GM12878 (cell line): ENCODE data around the gene CCL25. TPM values are rescaled to one million over a fixed set of nuclear protein-coding genes. Genes with fewer than 3 reads are reported as not detected.

ENCODE experiments used
- ATAC-seq: fragments of 200-7000 bp; cut with Tn5 transposase; 3 replicates; pipeline ENCODE4 v1.9.1; 2020; ENCODE audit warnings: mild to moderate bottlenecking, moderate library complexity
- BruUV-seq: library from RNA; stranded (reverse); fragments of 400-500 nt; replicated peaks from 2 replicates; lab custom pipeline; 2021; lab: Mats Ljungman, UMichigan
- CTCF ChIA-PET: fragments of 300-600 bp; sonication (Branson Sonifier 250); formaldehyde crosslinking; extraction: SDS; loops from one replicate; lab custom pipeline; 2021; ENCODE audit warnings: inconsistent platforms; lab: Yijun Ruan, JAX
- POLR2A ChIA-PET: fragments of 350-600 bp; formaldehyde crosslinking; extraction: SDS; loops from one replicate; lab custom pipeline; 2021; ENCODE audit warnings: inconsistent platforms; lab: Charles Lee
- RAD21 ChIA-PET: fragments of 300-600 bp; sonication (Branson Sonifier 250); formaldehyde crosslinking; loops from one replicate; lab custom pipeline; 2023; ENCODE audit warnings: antibody characterized with exemption; ENCODE audit not compliant: unreplicated experiment; lab: Charles Lee
- SMC1A ChIA-PET: fragments of 300-600 bp; sonication (Branson Sonifier 250); formaldehyde crosslinking; loops from one replicate; lab custom pipeline; 2023; ENCODE audit not compliant: unreplicated experiment, uncharacterized antibody; lab: Charles Lee
- DNase-seq: peaks from one replicate; pipeline ENCODE4 v3.0.0-alpha.2; 2011; ENCODE audit warnings: low read depth, low spot score
- FAIRE-seq: peaks from 3 replicates; lab custom pipeline; 2011; peaks lifted over from hg19 to GRCh38; lab: Jason Lieb, UNC
- H2AFZ ChIP-seq: 2 replicates; pipeline ENCODE4 v1.6.0; 2011; ENCODE audit warnings: low read depth, low read length, control low read depth; ENCODE audit not compliant: control insufficient read depth
- H3K27ac ChIP-seq: 2 replicates; pipeline ENCODE4 v1.5.1; 2011; ENCODE audit warnings: control low read depth; ENCODE audit not compliant: control insufficient read depth, insufficient read depth
- H3K27me3 ChIP-seq, 2 experiments: replicated peaks in 1 of 2; 2 replicates each; pipeline versions ENCODE4 v1.6.0 to v1.6.1; 2011; ENCODE audit warnings: low read length in 1 of 2; ENCODE audit not compliant: control insufficient read depth in 2 of 2, insufficient read depth in 2 of 2
- H3K36me3 ChIP-seq, 2 experiments: 2 replicates each; pipeline ENCODE4 v1.5.1; 2011; ENCODE audit warnings: low read length in 1 of 2; ENCODE audit not compliant: control insufficient read depth in 2 of 2, insufficient read depth in 2 of 2
- H3K4me1 ChIP-seq: 2 replicates; pipeline ENCODE4 v1.6.1; 2011; ENCODE audit warnings: mild to moderate bottlenecking, low read length, moderate library complexity, mixed read lengths; ENCODE audit not compliant: control insufficient read depth, insufficient read depth
- H3K4me2 ChIP-seq: 2 replicates; pipeline ENCODE4 v1.6.0; 2011; ENCODE audit warnings: control low read depth; ENCODE audit not compliant: control insufficient read depth, insufficient read depth
- H3K4me3 ChIP-seq: fragments of 200-600 bp; sonication (generic); 2 replicates; pipeline ENCODE4 v1.5.1; 2016
- H3K79me2 ChIP-seq: 2 replicates; pipeline ENCODE4 v1.6.0; 2011; ENCODE audit warnings: low read length; ENCODE audit not compliant: control insufficient read depth, insufficient read depth
- H3K9ac ChIP-seq: 2 replicates; pipeline ENCODE4 v1.8.0; 2011; ENCODE audit warnings: low read length, control low read depth, mixed read lengths; ENCODE audit not compliant: control insufficient read depth, insufficient read depth
- H3K9me3 ChIP-seq: replicated peaks from 3 replicates; pipeline ENCODE4 v1.5.1; 2011; ENCODE audit warnings: mild to moderate bottlenecking, low read length; ENCODE audit not compliant: control insufficient read depth, insufficient read depth
- H4K20me1 ChIP-seq: 2 replicates; pipeline ENCODE4 v1.6.0; 2011; ENCODE audit not compliant: control insufficient read depth, insufficient read depth
- HCFC1 ChIP-seq: fragments of 150-350 bp; IDR thresholded peaks from 2 replicates; pipeline ENCODE4 v1.6.1; 2014; ENCODE audit warnings: low read length
- POU2F2 ChIP-seq: IDR thresholded peaks from 3 replicates; pipeline ENCODE4 v1.6.1; 2011; ENCODE audit warnings: low read depth, mild to moderate bottlenecking, low read length, borderline replicate concordance
- YBX1 ChIP-seq: fragments of 450-650 bp; IDR thresholded peaks from 2 replicates; pipeline ENCODE4 v1.6.1; 2016; ENCODE audit warnings: antibody characterized with exemption
- ZNF622 ChIP-seq: fragments of 450-650 bp; IDR thresholded peaks from 2 replicates; pipeline ENCODE4 v1.6.1; 2017; ENCODE audit warnings: mild to moderate bottlenecking, inconsistent platforms
- WGBS: methylation state at CpG from one replicate; pipeline ENCODE4 v1.1.6; 2016; ENCODE audit warnings: low lambda C conversion rate; ENCODE audit not compliant: insufficient replicate concordance, insufficient coverage; ENCODE audit errors: missing lambda C conversion rate; 5-methylcytosine and 5-hydroxymethylcytosine counted together
- in situ Hi-C: fragments of 300-500 bp; cut with MboI; formaldehyde crosslinking; loops from 9 replicates; pipeline ENCODE4 v1.14.3; 2018; ENCODE audit warnings: mixed read lengths
- intact Hi-C: fragments of 100-400 bp; cut with micrococcal nuclease; formaldehyde crosslinking; loops from one replicate; pipeline ENCODE4 v1.14.2; 2022; ENCODE audit not compliant: unreplicated experiment
- polyA plus RNA-seq, 11 experiments: library from polyadenylated mRNA; depleted of rRNA in 4 of 11; unstranded in 6 of 11; stranded (reverse) in 5 of 11; fragments of >200 nt; fragmentation: Nextera tagmentation in 4 of 11; fragmentation: Illumina TruSeq in 1 of 11; extraction: Ambion mirVana in 4 of 11; extraction: Trizol in 1 of 11; gene quantifications; 1 replicate in 1 of 11; 2 replicates in 10 of 11; pipeline versions ENCODE4 v1.2.1 to v1.2.3, GENCODE V29; 2011 to 2016; ENCODE audit warnings: inconsistent platforms in 2 of 11, missing spikeins in 2 of 11, low read depth in 1 of 11
- total RNA-seq, 4 experiments: library from RNA; depleted of rRNA in 3 of 4; stranded (reverse); fragments of >200 nt in 3 of 4; fragmentation: Illumina TruSeq in 1 of 4; extraction: Trizol in 1 of 4; gene quantifications; 2 replicates each; pipeline versions ENCODE4 v1.2.1 to v1.2.3, GENCODE V29; 2013 to 2021
- TF ChIP-seq, protein P1 (sequence below): fragments of 450-650 bp; formaldehyde crosslinking; IDR thresholded peaks from 2 replicates; pipeline ENCODE4 v1.4.0; 2022; ENCODE audit warnings: mild to moderate bottlenecking, moderate library complexity

The CCL25 gene
- total and polyA plus RNA-seq, 10 of the 15 experiments (the other 5 are each of a cell fraction or from before 2014, with no cell fraction given): 0.53 to 12.0 (median 8.3) TPM

DNA sequence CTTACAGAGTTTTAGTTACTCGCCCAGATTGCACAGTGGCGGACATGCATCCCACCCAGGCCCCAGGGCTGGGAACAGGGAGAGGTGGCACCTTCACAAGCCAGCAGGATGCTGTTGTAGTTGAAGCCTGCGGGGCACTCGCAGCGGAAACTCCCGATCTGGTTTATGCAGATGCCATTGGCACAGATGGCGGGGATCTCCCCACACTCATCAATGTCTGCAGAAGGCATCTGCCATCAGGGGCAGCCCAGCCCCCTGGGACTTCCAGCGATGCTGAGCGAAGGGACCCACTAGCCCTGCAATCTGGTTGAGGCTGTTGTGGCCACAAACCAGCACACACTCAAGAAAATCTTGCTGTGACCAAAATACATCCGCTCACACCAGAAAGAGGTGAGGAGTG, 44.6 kb downstream of the CCL25 start:
- ATAC-seq: no peak
- DNase-seq: no peak
- H2AFZ ChIP-seq: no peak overlapping the region
- WGBS: 58% methylated on average over 10 of the region's 10 CpGs
- no peak overlapping the region for H3K9ac ChIP-seq
- SMC1A ChIA-PET: no interaction called here
- H4K20me1 ChIP-seq: no peaks in the 10 kb centered on the region
- no peak for TF ChIP-seq YBX1
- TF ChIP-seq, protein P1, sequence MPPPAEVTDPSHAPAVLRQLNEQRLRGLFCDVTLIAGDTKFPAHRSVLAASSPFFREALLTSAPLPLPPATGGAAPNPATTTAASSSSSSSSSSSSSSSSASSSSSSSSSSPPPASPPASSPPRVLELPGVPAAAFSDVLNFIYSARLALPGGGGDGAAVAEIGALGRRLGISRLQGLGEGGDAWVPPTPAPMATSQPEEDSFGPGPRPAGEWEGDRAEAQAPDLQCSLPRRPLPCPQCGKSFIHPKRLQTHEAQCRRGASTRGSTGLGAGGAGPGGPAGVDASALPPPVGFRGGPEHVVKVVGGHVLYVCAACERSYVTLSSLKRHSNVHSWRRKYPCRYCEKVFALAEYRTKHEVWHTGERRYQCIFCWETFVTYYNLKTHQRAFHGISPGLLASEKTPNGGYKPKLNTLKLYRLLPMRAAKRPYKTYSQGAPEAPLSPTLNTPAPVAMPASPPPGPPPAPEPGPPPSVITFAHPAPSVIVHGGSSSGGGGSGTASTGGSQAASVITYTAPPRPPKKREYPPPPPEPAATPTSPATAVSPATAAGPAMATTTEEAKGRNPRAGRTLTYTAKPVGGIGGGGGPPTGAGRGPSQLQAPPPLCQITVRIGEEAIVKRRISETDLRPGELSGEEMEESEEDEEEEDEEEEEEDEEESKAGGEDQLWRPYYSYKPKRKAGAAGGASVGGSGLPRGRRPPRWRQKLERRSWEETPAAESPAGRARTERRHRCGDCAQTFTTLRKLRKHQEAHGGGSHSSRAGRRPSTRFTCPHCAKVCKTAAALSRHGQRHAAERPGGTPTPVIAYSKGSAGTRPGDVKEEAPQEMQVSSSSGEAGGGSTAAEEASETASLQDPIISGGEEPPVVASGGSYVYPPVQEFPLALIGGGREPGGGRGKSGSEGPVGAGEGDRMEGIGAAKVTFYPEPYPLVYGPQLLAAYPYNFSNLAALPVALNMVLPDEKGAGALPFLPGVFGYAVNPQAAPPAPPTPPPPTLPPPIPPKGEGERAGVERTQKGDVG (CRISPR knock-in tag): no peak
- no peak for TF ChIP-seq HCFC1
- no peak for TF ChIP-seq ZNF622
- no peak for TF ChIP-seq POU2F2
- peaks cover 18% of the 10 kb centered on the region; the same call in 2 of the 3 replicates for H3K9me3 ChIP-seq
- peaks cover 4% of the 10 kb centered on the region for H3K4me1 ChIP-seq
- intact Hi-C loops: no loop called here
- H3K27me3 ChIP-seq: no peaks in the 10 kb centered on the region
- no peaks in the 10 kb centered on the region for H3K79me2 ChIP-seq
- H3K4me3 ChIP-seq: no peak overlapping the region
- CTCF ChIA-PET: no interaction called here
- H3K4me2 ChIP-seq: no peak overlapping the region
- no peak for FAIRE-seq
- in situ Hi-C loops: no loop called here
- no peaks in the 10 kb centered on the region for H3K36me3 ChIP-seq
- no peak overlapping the region for H3K27ac ChIP-seq
- POLR2A ChIA-PET: no interaction called here
- BruUV-seq: no TSS peak
- RAD21 ChIA-PET: no interaction called here
